SK-N-SH treated with all-trans-retinoic acid at 6 μM for 48 hours (cell line): ENCODE data around the gene MT1E.

Experiments used
- ATAC-seq: fragments of 200-7000 bp; cut with Tn5 transposase; 3 replicates; pipeline ENCODE4 v1.9.1; 2020; ENCODE audit warnings: mild to moderate bottlenecking, moderate library complexity
- ARNTL ChIP-seq: fragments of 450-650 bp; formaldehyde crosslinking; IDR thresholded peaks from 2 replicates; pipeline ENCODE4 v1.5.0; 2020; ENCODE audit warnings: low read depth, mild to moderate bottlenecking, moderate library complexity, borderline replicate concordance
- BACH2 ChIP-seq: fragments of 250-450 bp; sonication (Bioruptor Pico); IDR thresholded peaks from 2 replicates; pipeline ENCODE4 v1.9.0; 2021; ENCODE audit warnings: mild to moderate bottlenecking, borderline replicate concordance
- CSDC2 ChIP-seq: fragments of 250-450 bp; sonication (Bioruptor Pico); IDR thresholded peaks from 2 replicates; pipeline ENCODE4 v1.5.0; 2020; ENCODE audit warnings: mild to moderate bottlenecking, moderate library complexity
- ESRRG ChIP-seq: fragments of 250-450 bp; sonication (Bioruptor Pico); IDR thresholded peaks from 2 replicates; pipeline ENCODE4 v1.6.1; 2021; ENCODE audit warnings: mild to moderate bottlenecking
- GLIS3 ChIP-seq: fragments of 250-450 bp; sonication (Bioruptor Pico); IDR thresholded peaks from 2 replicates; pipeline ENCODE4 v1.5.0; 2020; ENCODE audit warnings: mild to moderate bottlenecking, moderate library complexity
- OSR1 ChIP-seq: fragments of 250-450 bp; sonication (Bioruptor Pico); IDR thresholded peaks from 2 replicates; pipeline ENCODE4 v1.8.0; 2022; ENCODE audit warnings: moderate library complexity, mild to moderate bottlenecking, inconsistent platforms
- PPARA ChIP-seq: fragments of 250-450 bp; sonication (Bioruptor Pico); IDR thresholded peaks from 2 replicates; pipeline ENCODE4 v1.5.0; 2020; ENCODE audit warnings: mild to moderate bottlenecking, borderline replicate concordance
- RARB ChIP-seq: fragments of 250-450 bp; sonication (Bioruptor Pico); IDR thresholded peaks from 2 replicates; pipeline ENCODE4 v1.8.0; 2021; ENCODE audit warnings: mild to moderate bottlenecking, moderate library complexity
- SNAI2 ChIP-seq: fragments of 250-450 bp; sonication (Bioruptor Pico); IDR thresholded peaks from 2 replicates; pipeline ENCODE4 v1.5.0; 2020; ENCODE audit warnings: mild to moderate bottlenecking, moderate library complexity
- TCF4 ChIP-seq: fragments of 250-450 bp; sonication (Bioruptor Pico); IDR thresholded peaks from 2 replicates; pipeline ENCODE4 v1.8.0; 2021; ENCODE audit warnings: mild to moderate bottlenecking, moderate library complexity, borderline replicate concordance
- TOX ChIP-seq: fragments of 250-450 bp; sonication (Bioruptor Pico); IDR thresholded peaks from 2 replicates; pipeline ENCODE4 v1.8.0; 2021; ENCODE audit warnings: mild to moderate bottlenecking, moderate library complexity, borderline replicate concordance
- ZC3H10 ChIP-seq: fragments of 250-450 bp; sonication (Bioruptor Pico); IDR thresholded peaks from 2 replicates; pipeline ENCODE4 v1.5.1; 2021; ENCODE audit warnings: mild to moderate bottlenecking, moderate library complexity
- ZFP3 ChIP-seq: fragments of 250-450 bp; sonication (Bioruptor Pico); IDR thresholded peaks from 2 replicates; pipeline ENCODE4 v1.5.0; 2020; ENCODE audit warnings: mild to moderate bottlenecking, moderate library complexity
- ZNF565 ChIP-seq: fragments of 450-650 bp; formaldehyde crosslinking; conservative IDR thresholded peaks from 2 replicates; pipeline ENCODE4 v1.5.0; 2020; ENCODE audit warnings: low read depth, mild to moderate bottlenecking, moderate library complexity
- ZNF70 ChIP-seq: fragments of 450-650 bp; formaldehyde crosslinking; IDR thresholded peaks from 2 replicates; pipeline ENCODE4 v1.5.0; 2020; ENCODE audit warnings: mild to moderate bottlenecking, moderate library complexity
- ZNF8 ChIP-seq: fragments of 450-650 bp; formaldehyde crosslinking; IDR thresholded peaks from 2 replicates; pipeline ENCODE4 v1.5.0; 2020; ENCODE audit warnings: mild to moderate bottlenecking, moderate library complexity
- TF ChIP-seq, protein P1 (sequence below): fragments of 250-450 bp; sonication (Bioruptor Pico); IDR thresholded peaks from 2 replicates; pipeline ENCODE4 v1.8.0; 2020; ENCODE audit warnings: mild to moderate bottlenecking, moderate library complexity, borderline replicate concordance
- TF ChIP-seq, protein P2 (sequence below): fragments of 250-450 bp; sonication (Bioruptor Pico); IDR thresholded peaks from 2 replicates; pipeline ENCODE4 v1.5.1; 2021; ENCODE audit warnings: mild to moderate bottlenecking, moderate library complexity
- TF ChIP-seq, protein P3 (sequence below): fragments of 250-450 bp; sonication (Bioruptor Pico); IDR thresholded peaks from 2 replicates; pipeline ENCODE4 v1.5.1; 2020; ENCODE audit warnings: low read depth, mild to moderate bottlenecking, moderate library complexity
- TF ChIP-seq, protein P4 (sequence below): fragments of 250-450 bp; sonication (Bioruptor Pico); IDR thresholded peaks from 2 replicates; pipeline ENCODE4 v1.5.0; 2020; ENCODE audit warnings: mild to moderate bottlenecking, moderate library complexity

Gene MT1E

DNA sequence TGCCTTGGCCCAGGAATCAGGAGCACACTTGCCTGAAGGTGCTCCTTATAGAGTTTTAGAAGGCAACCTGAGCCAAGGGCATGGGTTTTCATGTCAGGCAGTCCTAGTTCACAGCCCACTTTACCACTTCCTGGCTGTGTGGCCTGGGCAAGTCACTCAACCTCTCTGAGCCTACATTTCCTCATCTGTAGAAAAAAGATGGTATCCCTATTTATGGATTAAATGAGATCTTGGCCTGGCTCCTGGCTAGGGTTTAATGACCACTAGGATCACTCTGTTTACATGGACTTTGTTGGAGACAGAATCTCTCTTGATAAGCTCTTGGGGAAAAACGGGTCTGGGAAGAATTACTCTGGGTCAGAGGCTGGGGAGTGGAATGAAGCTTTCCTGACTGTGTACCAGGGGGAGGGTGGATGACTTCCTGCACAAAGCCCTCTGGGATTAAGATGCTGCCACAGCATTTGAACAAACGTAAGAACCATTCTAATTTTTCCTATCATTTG is 14.9 kb upstream of the MT1E start:
- TF ChIP-seq ESRRG (no peak), PPARA (CRISPR knock-in tag) (no peak), RARB (no peak), TCF4 (CRISPR knock-in tag) (no peak), TOX (no peak), CSDC2 (CRISPR knock-in tag) (no peak), ZC3H10 (CRISPR knock-in tag) (no peak), ZNF565 (CRISPR knock-in tag) (no peak), ZFP3 (no peak)
- TF ChIP-seq, protein P1, sequence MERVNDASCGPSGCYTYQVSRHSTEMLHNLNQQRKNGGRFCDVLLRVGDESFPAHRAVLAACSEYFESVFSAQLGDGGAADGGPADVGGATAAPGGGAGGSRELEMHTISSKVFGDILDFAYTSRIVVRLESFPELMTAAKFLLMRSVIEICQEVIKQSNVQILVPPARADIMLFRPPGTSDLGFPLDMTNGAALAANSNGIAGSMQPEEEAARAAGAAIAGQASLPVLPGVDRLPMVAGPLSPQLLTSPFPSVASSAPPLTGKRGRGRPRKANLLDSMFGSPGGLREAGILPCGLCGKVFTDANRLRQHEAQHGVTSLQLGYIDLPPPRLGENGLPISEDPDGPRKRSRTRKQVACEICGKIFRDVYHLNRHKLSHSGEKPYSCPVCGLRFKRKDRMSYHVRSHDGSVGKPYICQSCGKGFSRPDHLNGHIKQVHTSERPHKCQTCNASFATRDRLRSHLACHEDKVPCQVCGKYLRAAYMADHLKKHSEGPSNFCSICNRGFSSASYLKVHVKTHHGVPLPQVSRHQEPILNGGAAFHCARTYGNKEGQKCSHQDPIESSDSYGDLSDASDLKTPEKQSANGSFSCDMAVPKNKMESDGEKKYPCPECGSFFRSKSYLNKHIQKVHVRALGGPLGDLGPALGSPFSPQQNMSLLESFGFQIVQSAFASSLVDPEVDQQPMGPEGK (CRISPR knock-in tag): no peak
- TF ChIP-seq, protein P2, sequence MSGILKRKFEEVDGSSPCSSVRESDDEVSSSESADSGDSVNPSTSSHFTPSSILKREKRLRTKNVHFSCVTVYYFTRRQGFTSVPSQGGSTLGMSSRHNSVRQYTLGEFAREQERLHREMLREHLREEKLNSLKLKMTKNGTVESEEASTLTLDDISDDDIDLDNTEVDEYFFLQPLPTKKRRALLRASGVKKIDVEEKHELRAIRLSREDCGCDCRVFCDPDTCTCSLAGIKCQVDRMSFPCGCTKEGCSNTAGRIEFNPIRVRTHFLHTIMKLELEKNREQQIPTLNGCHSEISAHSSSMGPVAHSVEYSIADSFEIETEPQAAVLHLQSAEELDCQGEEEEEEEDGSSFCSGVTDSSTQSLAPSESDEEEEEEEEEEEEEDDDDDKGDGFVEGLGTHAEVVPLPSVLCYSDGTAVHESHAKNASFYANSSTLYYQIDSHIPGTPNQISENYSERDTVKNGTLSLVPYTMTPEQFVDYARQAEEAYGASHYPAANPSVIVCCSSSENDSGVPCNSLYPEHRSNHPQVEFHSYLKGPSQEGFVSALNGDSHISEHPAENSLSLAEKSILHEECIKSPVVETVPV (CRISPR knock-in tag): no peak
- no peak for ATAC-seq

DNA sequence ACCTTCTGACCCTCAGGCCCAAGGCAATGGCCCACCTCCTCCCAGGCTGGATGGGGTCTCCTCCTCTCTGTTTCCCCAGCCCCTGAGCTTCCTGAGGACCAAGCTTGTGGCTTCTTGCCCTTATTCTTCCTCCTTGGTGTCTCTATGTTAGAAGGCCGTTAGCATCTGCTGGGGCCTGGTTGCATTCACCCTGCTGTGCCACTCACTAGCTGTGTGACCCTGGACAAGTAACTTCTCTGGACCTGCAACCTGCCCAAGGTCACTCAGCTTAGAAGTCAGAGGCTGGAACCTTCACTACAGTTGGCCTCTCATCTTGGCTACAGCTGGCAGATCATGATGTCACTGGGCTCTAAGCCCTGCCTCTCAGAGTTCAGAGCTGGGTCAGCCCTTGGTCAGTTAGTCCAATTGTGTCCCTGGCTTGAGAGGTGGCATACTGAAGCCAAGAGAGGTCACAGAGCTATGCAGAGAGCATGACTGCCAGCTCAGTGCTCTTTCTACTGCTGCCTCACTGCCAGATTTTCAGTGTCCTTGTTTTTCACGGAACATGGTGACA is 14.2 kb upstream of the MT1E start:
- TF ChIP-seq SNAI2 (no peak), GLIS3 (no peak), ZNF70 (CRISPR knock-in tag) (no peak), CSDC2 (CRISPR knock-in tag) (no peak), ARNTL (CRISPR knock-in tag) (no peak), ZNF8 (CRISPR knock-in tag) (no peak), ZC3H10 (CRISPR knock-in tag) (no peak), TCF4 (CRISPR knock-in tag) (no peak), TOX (no peak), ZNF565 (CRISPR knock-in tag) (no peak), ESRRG (no peak), BACH2 (CRISPR knock-in tag) (no peak), OSR1 (no peak)
- TF ChIP-seq, protein P2 (CRISPR knock-in tag): no peak
- TF ChIP-seq, protein P1 (CRISPR knock-in tag): no peak
- TF ChIP-seq, protein P3, sequence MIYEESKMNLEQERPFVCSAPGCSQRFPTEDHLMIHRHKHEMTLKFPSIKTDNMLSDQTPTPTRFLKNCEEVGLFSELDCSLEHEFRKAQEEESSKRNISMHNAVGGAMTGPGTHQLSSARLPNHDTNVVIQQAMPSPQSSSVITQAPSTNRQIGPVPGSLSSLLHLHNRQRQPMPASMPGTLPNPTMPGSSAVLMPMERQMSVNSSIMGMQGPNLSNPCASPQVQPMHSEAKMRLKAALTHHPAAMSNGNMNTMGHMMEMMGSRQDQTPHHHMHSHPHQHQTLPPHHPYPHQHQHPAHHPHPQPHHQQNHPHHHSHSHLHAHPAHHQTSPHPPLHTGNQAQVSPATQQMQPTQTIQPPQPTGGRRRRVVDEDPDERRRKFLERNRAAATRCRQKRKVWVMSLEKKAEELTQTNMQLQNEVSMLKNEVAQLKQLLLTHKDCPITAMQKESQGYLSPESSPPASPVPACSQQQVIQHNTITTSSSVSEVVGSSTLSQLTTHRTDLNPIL: no peak
- TF ChIP-seq, protein P4, sequence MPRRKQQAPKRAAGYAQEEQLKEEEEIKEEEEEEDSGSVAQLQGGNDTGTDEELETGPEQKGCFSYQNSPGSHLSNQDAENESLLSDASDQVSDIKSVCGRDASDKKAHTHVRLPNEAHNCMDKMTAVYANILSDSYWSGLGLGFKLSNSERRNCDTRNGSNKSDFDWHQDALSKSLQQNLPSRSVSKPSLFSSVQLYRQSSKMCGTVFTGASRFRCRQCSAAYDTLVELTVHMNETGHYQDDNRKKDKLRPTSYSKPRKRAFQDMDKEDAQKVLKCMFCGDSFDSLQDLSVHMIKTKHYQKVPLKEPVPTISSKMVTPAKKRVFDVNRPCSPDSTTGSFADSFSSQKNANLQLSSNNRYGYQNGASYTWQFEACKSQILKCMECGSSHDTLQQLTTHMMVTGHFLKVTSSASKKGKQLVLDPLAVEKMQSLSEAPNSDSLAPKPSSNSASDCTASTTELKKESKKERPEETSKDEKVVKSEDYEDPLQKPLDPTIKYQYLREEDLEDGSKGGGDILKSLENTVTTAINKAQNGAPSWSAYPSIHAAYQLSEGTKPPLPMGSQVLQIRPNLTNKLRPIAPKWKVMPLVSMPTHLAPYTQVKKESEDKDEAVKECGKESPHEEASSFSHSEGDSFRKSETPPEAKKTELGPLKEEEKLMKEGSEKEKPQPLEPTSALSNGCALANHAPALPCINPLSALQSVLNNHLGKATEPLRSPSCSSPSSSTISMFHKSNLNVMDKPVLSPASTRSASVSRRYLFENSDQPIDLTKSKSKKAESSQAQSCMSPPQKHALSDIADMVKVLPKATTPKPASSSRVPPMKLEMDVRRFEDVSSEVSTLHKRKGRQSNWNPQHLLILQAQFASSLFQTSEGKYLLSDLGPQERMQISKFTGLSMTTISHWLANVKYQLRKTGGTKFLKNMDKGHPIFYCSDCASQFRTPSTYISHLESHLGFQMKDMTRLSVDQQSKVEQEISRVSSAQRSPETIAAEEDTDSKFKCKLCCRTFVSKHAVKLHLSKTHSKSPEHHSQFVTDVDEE (CRISPR knock-in tag): no peak
- TF ChIP-seq, all 23 proteins: peak for 0
- ATAC-seq: no peak
